ENCODE data around the gene ELOVL3. TPM values are rescaled to one million over a fixed set of nuclear protein-coding genes. Genes with fewer than 3 reads are reported as not detected.
"Not testable (repeated sequence)": the region's sequence is repeated elsewhere in the genome, so short reads cannot be mapped to it uniquely, and the experiment has no call there.

Gene ELOVL3
- total RNA-seq, 1 experiment from 2014 or later: not detected

DNA sequence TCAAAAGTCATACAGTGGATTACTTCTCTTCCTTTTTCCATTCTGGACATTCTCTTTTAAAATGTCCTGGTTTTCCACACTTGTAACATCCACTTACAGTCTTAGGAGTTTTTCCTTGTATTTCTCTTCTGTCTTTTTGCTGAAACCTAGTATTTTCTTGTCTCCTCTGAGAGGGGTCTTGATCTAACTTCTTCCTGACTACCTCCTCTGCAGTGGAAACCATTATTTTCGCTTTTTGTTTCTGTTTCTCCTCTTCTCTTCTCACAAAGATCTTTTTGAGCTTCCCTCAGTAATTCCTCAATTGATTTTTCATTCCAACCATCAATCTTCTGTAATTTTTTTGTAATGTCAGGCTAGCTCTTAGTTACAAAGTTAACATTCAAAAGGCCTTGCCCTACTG lies 23.7 kb upstream of the ELOVL3 start:
- H3K9me3 Mint-ChIP-seq (ENCODE audit: unreplicated experiment): no peaks in the 10 kb centered on the region
- POLR2A ChIA-PET: no interaction called here

DNA sequence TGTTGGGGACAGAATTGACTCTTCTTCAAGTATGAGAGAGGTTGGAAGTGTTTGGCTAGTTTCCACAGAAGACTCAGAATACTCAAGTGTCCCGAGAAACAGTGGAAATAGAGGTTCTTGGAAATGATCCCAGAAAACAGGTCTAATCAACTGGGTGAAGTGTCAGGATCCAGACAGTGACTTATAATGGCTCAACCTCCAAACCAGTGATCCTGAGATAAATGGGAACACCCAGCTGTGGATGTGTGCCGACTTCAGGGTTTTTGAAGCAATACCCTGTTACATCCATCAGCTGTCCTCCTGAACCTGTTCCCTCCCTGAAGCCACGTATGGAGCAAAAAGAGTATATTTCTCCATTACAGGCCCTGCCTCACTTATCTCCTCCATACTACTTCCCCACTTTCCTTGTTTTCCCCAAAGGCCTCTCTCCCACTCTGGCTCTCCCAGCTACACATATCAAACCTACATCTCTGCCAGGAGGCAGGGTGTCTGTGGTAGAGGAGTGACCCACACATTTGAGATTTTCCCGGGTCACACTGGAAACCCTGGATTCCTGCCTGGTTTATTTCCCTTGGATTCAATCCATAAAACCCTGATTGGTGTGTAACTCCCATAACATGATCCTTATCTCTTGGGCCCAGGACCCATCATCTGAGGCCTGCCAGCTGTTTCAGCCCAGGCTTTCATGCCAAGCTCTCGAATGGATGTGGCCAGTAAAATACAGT lies 17.6 kb upstream of the ELOVL3 start:
- ChIA-PET CTCF (interaction anchor here (0.6 to 1.7 kb wide), 7 partner anchors 22 to 349 kb away, joined by 3 to 4 read pairs (median 3); no protein-coding TSS in a partner anchor), POLR2A (interaction anchor here (1.3 kb wide), 1 partner anchor 18 kb away, joined by 3 read pairs; no protein-coding TSS in a partner anchor)
- TF ChIP-seq, protein P1, sequence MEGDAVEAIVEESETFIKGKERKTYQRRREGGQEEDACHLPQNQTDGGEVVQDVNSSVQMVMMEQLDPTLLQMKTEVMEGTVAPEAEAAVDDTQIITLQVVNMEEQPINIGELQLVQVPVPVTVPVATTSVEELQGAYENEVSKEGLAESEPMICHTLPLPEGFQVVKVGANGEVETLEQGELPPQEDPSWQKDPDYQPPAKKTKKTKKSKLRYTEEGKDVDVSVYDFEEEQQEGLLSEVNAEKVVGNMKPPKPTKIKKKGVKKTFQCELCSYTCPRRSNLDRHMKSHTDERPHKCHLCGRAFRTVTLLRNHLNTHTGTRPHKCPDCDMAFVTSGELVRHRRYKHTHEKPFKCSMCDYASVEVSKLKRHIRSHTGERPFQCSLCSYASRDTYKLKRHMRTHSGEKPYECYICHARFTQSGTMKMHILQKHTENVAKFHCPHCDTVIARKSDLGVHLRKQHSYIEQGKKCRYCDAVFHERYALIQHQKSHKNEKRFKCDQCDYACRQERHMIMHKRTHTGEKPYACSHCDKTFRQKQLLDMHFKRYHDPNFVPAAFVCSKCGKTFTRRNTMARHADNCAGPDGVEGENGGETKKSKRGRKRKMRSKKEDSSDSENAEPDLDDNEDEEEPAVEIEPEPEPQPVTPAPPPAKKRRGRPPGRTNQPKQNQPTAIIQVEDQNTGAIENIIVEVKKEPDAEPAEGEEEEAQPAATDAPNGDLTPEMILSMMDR (IDR thresholded peaks at IDR 0.05; ENCODE audit: unreplicated experiment): no peak
- Mint-ChIP-seq H3K4me3 (ENCODE audit: unreplicated experiment) (no peak overlapping the region), H3K9me3 (ENCODE audit: unreplicated experiment) (no peaks in the 10 kb centered on the region), H3K4me1 (ENCODE audit: insufficient read depth, unreplicated experiment) (no peaks in the 10 kb centered on the region), H3K27me3 (ENCODE audit: insufficient read depth, unreplicated experiment) (peaks cover 4% of the 10 kb centered on the region), H3K36me3 (ENCODE audit: insufficient read depth, unreplicated experiment) (no peaks in the 10 kb centered on the region), H3K27ac (ENCODE audit: low read depth, unreplicated experiment) (no peak overlapping the region)
- BruUV-seq (replicated peaks): no TSS peak
- intact Hi-C loops (cut with micrococcal nuclease): no loop called here
- no peak for DNase-seq (ENCODE audit: unreplicated experiment)

More for the DNA sequence above, 23.7 kb upstream of the ELOVL3 start:
- CTCF ChIA-PET: no interaction called here
- no peak for DNase-seq (ENCODE audit: unreplicated experiment)
- Mint-ChIP-seq H3K36me3 (ENCODE audit: insufficient read depth, unreplicated experiment) (no peaks in the 10 kb centered on the region), H3K4me3 (ENCODE audit: unreplicated experiment) (no peak overlapping the region), H3K4me1 (ENCODE audit: insufficient read depth, unreplicated experiment) (no peaks in the 10 kb centered on the region), H3K27me3 (ENCODE audit: insufficient read depth, unreplicated experiment) (peaks cover 26% of the 10 kb centered on the region), H3K27ac (ENCODE audit: low read depth, unreplicated experiment) (no peak overlapping the region)
- no TSS peak for BruUV-seq (replicated peaks)
- TF ChIP-seq, protein P1 (IDR thresholded peaks at IDR 0.05; ENCODE audit: unreplicated experiment): no peak
- intact Hi-C loops (cut with micrococcal nuclease): no loop called here

DNA sequence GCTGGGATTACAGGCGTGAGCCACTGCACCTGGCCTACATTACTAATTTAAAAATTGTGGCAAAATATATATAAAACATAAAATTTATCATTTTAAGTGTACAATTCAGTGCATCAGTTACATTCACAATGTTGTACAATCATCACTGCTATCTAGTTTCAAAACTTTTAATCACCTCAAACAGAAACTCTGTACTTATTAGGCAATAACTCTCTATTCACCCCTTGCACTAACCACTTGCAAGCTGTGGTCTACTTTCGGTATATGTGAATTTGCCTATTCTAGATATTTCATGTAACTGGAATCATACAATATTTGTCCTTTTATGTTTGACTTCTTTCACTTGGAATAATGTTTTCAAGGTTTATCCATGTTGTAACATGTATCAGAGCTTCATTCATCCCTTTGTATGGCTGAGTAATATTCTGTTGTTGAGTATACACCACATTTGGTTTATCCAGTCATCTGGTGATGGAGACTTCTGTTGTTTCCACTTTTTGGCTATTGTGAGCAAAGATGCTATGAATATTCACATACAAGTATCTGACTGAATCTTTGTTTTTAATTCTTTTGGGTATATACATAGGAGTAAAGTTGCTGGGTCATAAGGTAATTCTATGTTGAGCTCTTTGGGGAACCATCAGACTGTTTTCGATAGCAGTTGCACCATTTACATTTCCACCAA lies 14.3 kb upstream of the ELOVL3 start:
- Mint-ChIP-seq H3K4me1 (ENCODE audit: insufficient read depth, unreplicated experiment) (no peaks in the 10 kb centered on the region), H3K27me3 (ENCODE audit: insufficient read depth, unreplicated experiment) (no peaks in the 10 kb centered on the region), H3K9me3 (ENCODE audit: unreplicated experiment) (no peaks in the 10 kb centered on the region), H3K4me3 (ENCODE audit: unreplicated experiment) (no peak overlapping the region), H3K27ac (ENCODE audit: low read depth, unreplicated experiment) (no peak overlapping the region), H3K36me3 (ENCODE audit: insufficient read depth, unreplicated experiment) (no peaks in the 10 kb centered on the region)
- BruUV-seq (replicated peaks): no TSS peak
- POLR2A ChIA-PET: interaction anchor here (1.4 to 2.4 kb wide), 2 partner anchors 16 to 20 kb away, joined by 4 to 11 read pairs; partner anchors contain the start of gene ELOVL3
- intact Hi-C loops (cut with micrococcal nuclease): no loop called here
- CTCF ChIA-PET: interaction anchor here (0.8 to 1.4 kb wide), 2 partner anchors 15 to 42 kb away, joined by 4 to 5 read pairs; partner anchors contain the start of gene ELOVL3
- TF ChIP-seq, protein P1 (IDR thresholded peaks at IDR 0.05; ENCODE audit: unreplicated experiment): no peak
- no peak for DNase-seq (ENCODE audit: unreplicated experiment)

DNA sequence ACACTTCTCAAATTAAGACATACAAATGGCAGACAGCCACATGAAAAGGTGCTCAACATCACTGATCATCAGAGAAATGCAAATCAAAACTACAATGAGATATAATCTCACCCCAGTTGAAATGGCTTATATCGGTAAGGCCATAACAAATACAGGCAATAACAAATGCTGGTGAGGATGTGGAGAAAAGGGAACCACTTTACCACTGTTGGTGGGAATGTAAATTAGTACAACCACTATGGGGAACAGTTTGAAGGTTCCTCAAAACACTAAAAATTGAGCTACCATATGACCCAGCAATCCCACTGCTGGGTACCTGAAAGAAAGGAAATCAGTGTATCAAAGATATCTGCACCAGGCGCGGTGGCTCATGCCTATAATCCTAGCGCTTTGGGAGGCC lies 12.5 kb upstream of the ELOVL3 start:
- H3K9me3 Mint-ChIP-seq (ENCODE audit: unreplicated experiment); POLR2A ChIA-PET; H3K27ac Mint-ChIP-seq (ENCODE audit: low read depth, unreplicated experiment); H3K4me3 Mint-ChIP-seq (ENCODE audit: unreplicated experiment); H3K36me3 Mint-ChIP-seq (ENCODE audit: insufficient read depth, unreplicated experiment); intact Hi-C loops (cut with micrococcal nuclease); DNase-seq (ENCODE audit: unreplicated experiment); H3K27me3 Mint-ChIP-seq (ENCODE audit: insufficient read depth, unreplicated experiment); H3K4me1 Mint-ChIP-seq (ENCODE audit: insufficient read depth, unreplicated experiment); BruUV-seq (replicated peaks): not testable (repeated sequence)
- CTCF ChIA-PET: interaction anchor here (0.6 kb wide), 1 partner anchor 50 kb away, joined by 4 read pairs; no protein-coding TSS in a partner anchor

Measured in MCF 10A (cell line).